ENCODE measurements around the gene HRH3.

Gene HRH3

GRCh38 chr20:62176866-62177265 is 43.2 kb downstream of the HRH3 start:
- no peak overlapping the region for H3K4me3 ChIP-seq (ENCODE audit: low read length)
- TF ChIP-seq EZH2phosphoT487 (IDR thresholded peaks at IDR 0.05; ENCODE audit: borderline replicate concordance, low read length) (no peak), CTCF (IDR thresholded peaks at IDR 0.05; ENCODE audit: low read depth, low read length, poor library complexity, severe bottlenecking) (no peak)
- H3K9me3 ChIP-seq (ENCODE audit: control insufficient read depth, insufficient read depth, low read length), result no peaks in the 10 kb centered on the region
- H3K27ac ChIP-seq (ENCODE audit: low read depth, low read length), result no peak overlapping the region
- H3K4me2 ChIP-seq (ENCODE audit: low read length), result no peak overlapping the region
- H3F3A ChIP-seq (ENCODE audit: control insufficient read depth, insufficient read depth), result peaks cover 8% of the 10 kb centered on the region
- H3K36me3 ChIP-seq (ENCODE audit: control insufficient read depth, low read length), result no peaks in the 10 kb centered on the region; the same call in 1 of the 2 replicates
- peaks cover 2% of the 10 kb centered on the region for H3K79me2 ChIP-seq (ENCODE audit: control insufficient read depth, low read length)
- peaks cover 8% of the 10 kb centered on the region for H3K4me1 ChIP-seq (ENCODE audit: control insufficient read depth, low read length)
- no peaks in the 10 kb centered on the region for H3K27me3 ChIP-seq (ENCODE audit: control insufficient read depth, low read length)
- H3K9me2 ChIP-seq (replicated peaks; ENCODE audit: control insufficient read depth, low read length), result no peaks in the 10 kb centered on the region
- no peaks in the 10 kb centered on the region for H4K20me1 ChIP-seq (ENCODE audit: control insufficient read depth, insufficient read depth, low read depth, low read length)

- Histone ChIP-seq H3K27me3 (ENCODE audit: control insufficient read depth, low read length) (no peaks in the 10 kb centered on the region), H3F3A (ENCODE audit: control insufficient read depth, insufficient read depth) (peaks cover 6% of the 10 kb centered on the region), H3K9me2 (replicated peaks; ENCODE audit: control insufficient read depth, low read length) (no peaks in the 10 kb centered on the region), H3K4me3 (ENCODE audit: low read length) (no peak overlapping the region), H3K4me2 (ENCODE audit: low read length) (no peak overlapping the region), H3K27ac (ENCODE audit: low read depth, low read length) (no peak overlapping the region), H4K20me1 (ENCODE audit: control insufficient read depth, insufficient read depth, low read depth, low read length) (no peaks in the 10 kb centered on the region), H3K4me1 (ENCODE audit: control insufficient read depth, low read length) (no peaks in the 10 kb centered on the region), H3K9me3 (ENCODE audit: control insufficient read depth, insufficient read depth, low read length) (no peaks in the 10 kb centered on the region), H3K36me3 (ENCODE audit: control insufficient read depth, low read length) (no peaks in the 10 kb centered on the region; the same call in 1 of the 2 replicates), H3K79me2 (ENCODE audit: control insufficient read depth, low read length) (no peaks in the 10 kb centered on the region)
- TF ChIP-seq EZH2phosphoT487 (IDR thresholded peaks at IDR 0.05; ENCODE audit: borderline replicate concordance, low read length) (no peak), CTCF (IDR thresholded peaks at IDR 0.05; ENCODE audit: low read depth, low read length, poor library complexity, severe bottlenecking) (no peak)
Measured at GRCh38 chr20:62175711-62176110, 44.4 kb downstream of the HRH3 start.

- no peaks in the 10 kb centered on the region for H4K20me1 ChIP-seq (ENCODE audit: control insufficient read depth, insufficient read depth, low read depth, low read length)
- no peak overlapping the region for H3K4me2 ChIP-seq (ENCODE audit: low read length)
- no peak overlapping the region for H3K4me3 ChIP-seq (ENCODE audit: low read length)
- TF ChIP-seq EZH2phosphoT487 (IDR thresholded peaks at IDR 0.05; ENCODE audit: borderline replicate concordance, low read length), result no peak
- no peak for TF ChIP-seq CTCF (IDR thresholded peaks at IDR 0.05; ENCODE audit: low read depth, low read length, poor library complexity, severe bottlenecking)
- no peaks in the 10 kb centered on the region for H3K9me2 ChIP-seq (replicated peaks; ENCODE audit: control insufficient read depth, low read length)
- H3F3A ChIP-seq (ENCODE audit: control insufficient read depth, insufficient read depth), result peaks cover 4% of the 10 kb centered on the region
- no peaks in the 10 kb centered on the region for H3K27me3 ChIP-seq (ENCODE audit: control insufficient read depth, low read length)
- no peaks in the 10 kb centered on the region for H3K9me3 ChIP-seq (ENCODE audit: control insufficient read depth, insufficient read depth, low read length)
- H3K4me1 ChIP-seq (ENCODE audit: control insufficient read depth, low read length), result no peaks in the 10 kb centered on the region
- H3K27ac ChIP-seq (ENCODE audit: low read depth, low read length), result no peak overlapping the region
- H3K79me2 ChIP-seq (ENCODE audit: control insufficient read depth, low read length), result no peaks in the 10 kb centered on the region
- H3K36me3 ChIP-seq (ENCODE audit: control insufficient read depth, low read length), result no peaks in the 10 kb centered on the region; the same call in 1 of the 2 replicates
Measured at GRCh38 chr20:62174870-62175624, 45.0 kb downstream of the HRH3 start.
